Dermis blood vessel endothelial cell (primary cell): Measurements from ENCODE around the gene ANKMY2. TPM values are rescaled to one million over a fixed set of nuclear protein-coding genes. Genes with fewer than 3 reads are reported as not detected.

Experiments used
- DNase-seq: peaks from one replicate; pipeline ENCODE4 v3.0.0; 2010
- total RNA-seq: library from RNA; depleted of rRNA; stranded (reverse); fragments of >200 nt; gene quantifications from 2 replicates; pipeline ENCODE4 v1.2.3, GENCODE V29; 2014

Gene ANKMY2
- total RNA-seq, 1 donor from 2014 or later, result 14.6 TPM

- DNase-seq, result no peak
Measured at GRCh38 chr7:16657656-16658279, 12.2 kb upstream of the ANKMY2 start.

GRCh38 chr7:16656141-16656540, 10.6 kb upstream of the ANKMY2 start:
- DNase-seq, result no peak

GRCh38 chr7:16655394-16655793, 9.8 kb upstream of the ANKMY2 start:
- DNase-seq, result no peak

GRCh38 chr7:16652888-16653287, 7.3 kb upstream of the ANKMY2 start:
- DNase-seq, result no peak

GRCh38 chr7:16652240-16652583, 6.7 kb upstream of the ANKMY2 start:
- DNase-seq, result no peak

GRCh38 chr7:16651396-16652239, 6.1 kb upstream of the ANKMY2 start:
- DNase-seq, result peak; percentile 72

- DNase-seq, result no peak
Measured at GRCh38 chr7:16650266-16650665, 4.7 kb upstream of the ANKMY2 start.

GRCh38 chr7:16649196-16649595, 3.6 kb upstream of the ANKMY2 start:
- DNase-seq, result peak; percentile 72

GRCh38 chr7:16648551-16648950, 3.0 kb upstream of the ANKMY2 start:
- DNase-seq, result peak; percentile 54

- no peak for DNase-seq
Measured at GRCh38 chr7:16647435-16647960, 1.9 kb upstream of the ANKMY2 start.

GRCh38 chr7:16646472-16647072, 1.0 kb upstream of the ANKMY2 start:
- peak; percentile 26 for DNase-seq

- peak; percentile 31 for DNase-seq
Measured at GRCh38 chr7:16644636-16645592, 640 bp downstream of the ANKMY2 start.

- no peak for DNase-seq
Measured at GRCh38 chr7:16644157-16644556, 1.4 kb downstream of the ANKMY2 start.

GRCh38 chr7:16638282-16639280, 7.0 kb downstream of the ANKMY2 start:
- no peak for DNase-seq

GRCh38 chr7:16637379-16637778, 8.2 kb downstream of the ANKMY2 start:
- no peak for DNase-seq

- DNase-seq, result no peak
Measured at GRCh38 chr7:16636555-16637101, 8.9 kb downstream of the ANKMY2 start.

GRCh38 chr7:16634271-16634738, 11.2 kb downstream of the ANKMY2 start:
- DNase-seq, result no peak

- DNase-seq, result no peak
Measured at GRCh38 chr7:16630654-16631053, 14.9 kb downstream of the ANKMY2 start.

GRCh38 chr7:16627236-16627635, 18.3 kb downstream of the ANKMY2 start:
- DNase-seq, result no peak

GRCh38 chr7:16626388-16626787, 19.2 kb downstream of the ANKMY2 start:
- no peak for DNase-seq

- no peak for DNase-seq
Measured at GRCh38 chr7:16619979-16620408, 25.6 kb downstream of the ANKMY2 start.
